ENCODE measurements around the gene OR52W1.
"Not testable (repeated sequence)": the region's sequence is repeated elsewhere in the genome, so short reads cannot be mapped to it uniquely, and the experiment has no call there.

The OR52W1 gene

DNA sequence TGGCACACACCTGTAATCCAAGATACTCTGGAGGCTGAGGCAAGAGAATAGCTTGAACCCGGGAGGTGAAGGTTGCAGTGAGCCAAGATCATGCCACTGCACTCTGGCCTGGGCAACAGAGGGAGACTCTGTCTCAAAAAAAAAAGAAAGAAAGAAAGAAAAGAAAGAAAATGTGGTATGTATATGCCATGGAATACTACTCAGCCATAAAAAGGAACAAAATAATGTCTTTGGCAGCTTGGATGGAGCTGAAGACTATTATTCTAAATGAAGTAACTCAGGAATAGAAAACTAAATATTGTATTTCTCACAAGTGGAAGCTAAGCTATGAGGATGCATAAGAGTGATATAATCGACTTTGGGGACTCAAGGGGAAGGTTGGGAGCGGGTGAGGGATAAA is 49.9 kb downstream of the OR52W1 start:
- not testable (repeated sequence) for DNase-seq; H3K27ac ChIP-seq (ENCODE audit: insufficient read depth, low read length, poor library complexity, severe bottlenecking); H3K4me3 ChIP-seq (ENCODE audit: insufficient read depth, low read depth, low read length, poor library complexity, severe bottlenecking); H3K27me3 ChIP-seq (replicated peaks; ENCODE audit: control insufficient read depth, insufficient read depth, low read length, poor library complexity, severe bottlenecking); H3K36me3 ChIP-seq (ENCODE audit: control insufficient read depth, insufficient read depth, low read length); H3K9me3 ChIP-seq (ENCODE audit: control insufficient read depth, low read length); H3K4me1 ChIP-seq (ENCODE audit: control insufficient read depth, insufficient read depth, low read length, poor library complexity, severe bottlenecking)

Measured in effector memory CD4-positive, alpha-beta T cell (primary cell).